Epidermal melanocyte (primary cell): ENCODE data around the gene ZNF74.
"Not testable (repeated sequence)": the region's sequence is repeated elsewhere in the genome, so short reads cannot be mapped to it uniquely, and the experiment has no call there.

Experiments used
- DNase-seq: peaks from one replicate; pipeline ENCODE4 v3.0.0; 2011; ENCODE audit warnings: low spot score; ENCODE audit not compliant: insufficient read length

The ZNF74 gene

DNA sequence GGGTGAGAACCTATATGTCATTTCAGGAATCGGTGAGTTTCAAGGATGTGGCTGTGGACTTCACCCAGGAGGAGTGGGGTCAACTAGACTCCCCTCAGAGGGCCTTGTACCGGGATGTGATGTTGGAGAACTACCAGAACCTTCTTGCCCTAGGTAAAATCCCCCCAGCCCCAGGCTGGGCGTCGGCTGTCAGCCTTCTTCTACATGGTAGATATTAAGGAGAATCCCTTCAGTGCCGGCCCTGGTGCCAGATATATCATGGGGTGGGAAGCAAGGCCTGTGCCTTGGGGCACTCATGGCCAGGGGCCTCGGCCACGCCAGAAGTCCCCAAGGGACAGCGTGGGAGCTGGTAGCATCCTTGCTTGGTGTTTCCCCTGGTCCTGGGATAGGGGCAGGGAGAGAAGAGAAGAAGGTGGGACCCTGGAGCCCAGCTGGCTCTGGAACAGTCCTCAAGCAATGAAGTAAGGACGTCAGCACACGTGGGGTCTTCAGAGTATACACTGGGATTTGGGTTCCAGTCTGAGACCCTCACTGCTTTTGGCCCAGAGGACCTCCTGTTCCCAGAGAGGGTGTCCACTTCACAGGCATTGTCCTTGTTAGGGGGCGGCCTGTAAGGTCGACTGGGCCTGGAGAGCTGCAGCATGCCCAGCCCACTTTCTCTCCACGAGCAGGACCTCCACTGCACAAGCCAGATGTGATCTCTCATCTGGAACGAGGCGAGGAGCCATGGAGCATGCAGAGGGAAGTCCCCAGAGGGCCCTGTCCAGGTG, 6.8 kb downstream of the ZNF74 start:
- DNase-seq, result no peak

DNA sequence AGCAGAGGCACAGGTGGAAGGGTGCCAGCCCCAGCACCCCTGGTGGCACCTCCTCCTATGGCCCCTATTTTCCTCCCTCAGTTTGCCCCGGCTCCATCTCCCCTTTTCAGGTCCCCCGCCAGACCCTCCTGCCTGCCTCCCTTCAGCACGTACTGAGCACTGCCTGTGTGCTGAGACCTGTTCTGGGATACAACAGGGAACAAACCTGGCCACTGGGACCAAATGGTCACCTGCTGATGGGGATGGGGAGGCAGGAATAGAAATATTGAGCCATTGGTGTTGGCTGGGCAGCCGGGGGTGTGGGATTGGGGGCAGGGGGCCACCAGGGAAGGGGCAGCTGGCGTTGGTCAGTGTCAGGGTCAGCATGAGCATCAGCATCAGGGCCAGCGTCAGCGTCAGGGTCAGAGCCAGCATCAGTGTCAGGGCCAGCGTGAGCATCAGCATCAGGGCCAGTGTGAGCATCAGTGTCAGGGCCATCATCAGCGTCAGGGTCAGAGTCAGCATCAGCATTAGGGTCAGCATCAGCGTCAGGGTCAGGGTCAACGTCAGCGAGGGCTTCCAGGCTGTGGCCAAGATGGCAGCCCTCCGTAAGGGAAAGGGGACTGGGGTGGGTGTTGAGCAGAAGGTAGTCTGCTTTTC, 7.5 kb downstream of the ZNF74 start:
- no peak for DNase-seq

DNA sequence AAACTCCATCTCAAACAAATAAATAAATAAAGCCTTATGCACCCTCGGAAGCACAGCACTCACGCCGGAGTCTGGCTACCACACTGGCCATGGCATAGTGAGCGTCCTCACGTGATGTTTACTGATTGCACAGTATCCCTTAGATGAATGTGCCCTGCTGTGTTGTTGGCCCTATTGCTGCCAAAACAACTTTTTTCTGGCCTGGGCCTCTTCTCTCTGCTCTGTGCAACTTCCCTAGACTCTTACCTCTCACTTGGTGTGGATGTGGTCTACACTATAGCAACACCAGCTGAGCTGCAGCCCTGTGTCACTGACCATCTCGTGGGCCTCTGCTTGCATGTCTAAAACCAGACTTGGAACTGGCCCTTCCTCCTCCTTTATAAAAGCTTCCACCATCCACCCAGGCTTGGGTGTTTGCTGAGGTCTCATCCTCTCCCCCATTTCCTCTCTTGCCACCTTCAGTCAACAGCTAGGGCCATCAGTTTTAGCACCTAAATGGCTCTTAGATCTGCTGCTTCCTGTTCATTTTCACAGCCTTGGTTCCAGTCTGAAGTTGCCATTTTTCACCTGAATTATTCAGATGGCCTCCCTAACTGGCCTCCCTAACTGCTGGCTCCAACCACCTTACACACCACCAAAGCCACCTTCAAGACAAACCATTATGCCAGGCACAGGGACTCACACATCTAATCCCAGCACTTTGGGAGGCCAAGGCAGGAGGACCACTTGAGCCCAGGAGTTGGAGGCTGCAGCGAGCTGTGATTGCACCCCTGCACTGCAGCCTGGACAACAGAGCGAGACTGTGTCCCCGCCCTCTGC, 9.2 kb downstream of the ZNF74 start:
- no peak for DNase-seq

DNA sequence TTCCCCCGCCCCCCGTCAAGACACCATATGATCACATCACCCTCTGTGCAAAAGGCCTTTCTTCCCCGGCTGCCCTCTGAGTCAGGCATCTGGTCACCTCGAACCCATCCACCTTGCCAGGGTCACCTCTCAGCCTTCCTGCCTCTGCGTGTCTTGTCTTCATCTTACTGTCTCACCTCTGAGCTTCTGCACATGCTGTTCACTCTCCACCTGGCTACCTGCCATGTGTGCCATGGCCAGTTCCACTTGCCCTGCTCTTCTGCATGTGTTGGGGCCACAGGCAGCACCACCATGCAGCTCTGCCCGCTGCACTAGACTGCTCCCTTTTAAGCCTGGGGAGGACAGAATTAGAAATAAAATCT, 9.8 kb downstream of the ZNF74 start:
- DNase-seq, result no peak

DNA sequence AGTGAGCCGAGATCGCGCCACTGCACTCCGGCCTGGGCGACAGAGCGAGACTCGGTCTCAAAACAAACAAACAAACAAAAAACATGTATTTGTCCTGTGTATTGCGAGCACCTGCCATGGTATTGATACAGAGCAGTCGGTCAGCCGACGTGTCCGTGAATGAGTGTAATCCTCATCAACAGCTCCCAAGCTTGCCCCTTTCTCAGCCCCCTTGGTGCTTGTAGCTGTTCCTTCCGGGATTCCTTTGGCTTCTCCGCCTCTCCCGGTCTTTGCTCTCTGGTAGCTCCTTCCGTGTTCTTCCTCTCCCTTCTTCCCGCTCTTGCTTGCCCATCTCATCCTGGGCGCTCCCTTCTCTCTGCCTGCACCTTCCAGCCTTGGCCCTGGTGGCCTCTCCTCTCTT, 10.9 kb downstream of the ZNF74 start:
- no peak for DNase-seq

DNA sequence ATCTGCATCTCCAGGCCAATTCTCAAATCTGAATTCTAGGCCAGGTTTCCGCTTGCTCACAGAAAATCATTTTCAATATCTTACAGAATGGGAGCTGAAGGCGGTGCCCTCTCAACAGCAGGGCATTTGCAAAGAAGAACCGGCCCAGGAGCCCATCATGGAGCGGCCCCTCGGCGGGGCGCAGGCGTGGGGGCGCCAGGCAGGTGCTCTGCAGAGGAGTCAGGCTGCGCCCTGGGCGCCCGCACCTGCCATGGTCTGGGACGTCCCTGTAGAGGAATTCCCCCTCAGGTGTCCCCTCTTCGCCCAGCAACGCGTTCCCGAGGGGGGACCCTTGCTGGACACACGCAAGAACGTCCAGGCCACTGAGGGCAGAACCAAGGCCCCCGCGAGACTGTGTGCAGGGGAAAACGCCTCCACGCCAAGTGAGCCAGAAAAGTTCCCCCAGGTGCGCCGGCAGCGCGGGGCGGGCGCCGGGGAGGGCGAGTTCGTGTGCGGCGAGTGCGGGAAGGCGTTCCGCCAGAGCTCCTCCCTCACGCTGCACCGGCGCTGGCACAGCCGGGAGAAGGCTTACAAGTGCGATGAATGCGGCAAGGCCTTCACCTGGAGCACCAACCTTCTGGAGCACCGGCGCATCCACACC, 11.5 kb downstream of the ZNF74 start:
- DNase-seq, result no peak

DNA sequence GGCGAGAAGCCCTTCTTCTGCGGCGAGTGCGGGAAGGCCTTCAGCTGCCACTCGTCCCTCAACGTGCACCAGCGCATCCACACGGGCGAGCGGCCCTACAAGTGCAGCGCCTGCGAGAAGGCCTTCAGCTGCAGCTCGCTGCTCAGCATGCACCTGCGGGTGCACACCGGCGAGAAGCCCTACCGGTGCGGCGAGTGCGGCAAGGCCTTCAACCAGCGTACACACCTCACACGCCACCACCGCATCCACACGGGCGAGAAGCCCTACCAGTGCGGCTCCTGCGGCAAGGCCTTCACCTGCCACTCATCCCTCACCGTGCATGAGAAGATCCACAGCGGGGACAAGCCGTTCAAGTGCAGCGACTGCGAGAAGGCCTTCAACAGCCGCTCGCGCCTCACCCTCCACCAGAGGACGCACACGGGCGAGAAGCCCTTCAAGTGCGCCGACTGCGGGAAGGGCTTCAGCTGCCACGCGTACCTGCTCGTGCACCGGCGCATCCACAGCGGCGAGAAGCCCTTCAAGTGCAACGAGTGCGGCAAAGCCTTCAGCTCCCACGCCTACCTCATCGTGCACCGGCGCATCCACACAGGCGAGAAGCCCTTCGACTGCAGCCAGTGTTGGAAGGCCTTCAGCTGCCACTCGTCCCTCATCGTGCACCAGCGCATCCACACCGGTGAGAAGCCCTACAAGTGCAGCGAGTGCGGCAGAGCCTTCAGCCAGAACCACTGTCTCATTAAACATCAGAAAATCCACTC, 12.2 kb downstream of the ZNF74 start:
- no peak for DNase-seq

DNA sequence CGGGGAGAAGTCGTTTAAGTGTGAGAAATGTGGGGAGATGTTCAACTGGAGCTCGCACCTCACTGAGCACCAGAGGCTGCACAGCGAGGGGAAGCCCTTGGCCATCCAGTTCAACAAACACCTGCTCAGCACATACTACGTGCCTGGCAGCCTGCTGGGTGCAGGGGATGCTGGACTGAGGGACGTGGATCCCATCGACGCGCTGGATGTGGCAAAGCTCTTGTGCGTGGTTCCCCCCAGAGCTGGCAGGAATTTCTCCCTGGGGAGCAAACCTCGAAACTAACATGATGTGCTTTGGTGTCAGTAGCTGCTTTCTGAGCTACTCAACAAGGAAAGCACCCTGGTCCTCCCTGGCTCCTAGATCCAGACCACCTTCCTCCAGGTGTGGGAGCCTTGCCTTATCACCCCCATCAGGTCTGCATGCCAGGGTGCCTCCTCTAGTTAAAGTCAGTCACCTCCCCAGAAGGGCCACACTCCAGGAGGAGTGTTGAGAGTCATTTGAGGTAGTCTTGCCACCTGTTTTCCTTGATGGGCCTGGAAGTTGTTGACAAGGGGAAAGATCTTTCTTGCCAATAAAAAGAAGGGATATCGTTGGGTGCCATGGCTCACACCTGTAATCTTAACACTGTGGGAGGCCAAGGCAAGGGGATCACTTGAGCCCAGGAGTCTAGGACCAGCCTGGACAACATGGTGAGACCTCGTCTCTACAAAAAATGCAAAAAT, 12.9 kb downstream of the ZNF74 start:
- DNase-seq, result no peak

DNA sequence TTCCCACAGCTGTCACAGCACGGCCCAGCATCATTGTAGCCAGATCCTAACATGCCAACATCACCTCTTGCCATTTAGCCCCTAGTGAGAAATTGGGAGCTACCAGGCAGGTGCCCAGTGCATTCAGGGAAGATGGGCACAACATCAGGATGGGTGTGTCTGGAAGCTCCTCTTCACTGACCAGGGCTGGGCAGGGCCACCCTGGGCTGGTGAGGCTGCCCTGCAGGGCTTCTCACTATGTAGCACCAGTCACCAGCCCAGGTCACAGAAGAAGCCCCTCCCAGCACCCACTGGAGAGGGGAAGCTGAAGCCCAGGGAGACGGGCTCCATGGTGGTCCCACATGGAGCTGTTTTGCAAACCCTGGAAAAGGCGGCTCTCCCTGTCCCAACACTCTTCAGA, 13.9 kb downstream of the ZNF74 start:
- DNase-seq, result no peak

DNA sequence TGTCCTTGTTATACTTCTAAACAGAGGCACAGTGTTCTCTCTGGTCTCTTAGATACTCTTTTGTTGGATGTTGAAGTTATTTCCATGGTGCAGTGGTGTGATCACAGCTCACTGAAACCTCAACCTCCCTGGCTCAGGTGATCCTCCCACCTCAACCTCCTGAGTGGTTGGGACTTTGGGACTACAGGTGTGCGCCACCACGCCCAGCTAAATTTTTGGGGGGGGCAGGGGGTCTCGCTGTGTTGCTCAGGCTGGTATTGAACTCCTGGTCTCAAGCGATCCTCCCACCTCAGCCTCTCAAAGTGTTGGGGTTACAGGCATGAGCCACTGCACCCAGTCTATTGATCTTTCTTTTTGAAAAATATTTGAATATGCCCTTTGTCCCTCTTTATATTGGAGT, 14.9 kb downstream of the ZNF74 start:
- DNase-seq, result no peak

DNA sequence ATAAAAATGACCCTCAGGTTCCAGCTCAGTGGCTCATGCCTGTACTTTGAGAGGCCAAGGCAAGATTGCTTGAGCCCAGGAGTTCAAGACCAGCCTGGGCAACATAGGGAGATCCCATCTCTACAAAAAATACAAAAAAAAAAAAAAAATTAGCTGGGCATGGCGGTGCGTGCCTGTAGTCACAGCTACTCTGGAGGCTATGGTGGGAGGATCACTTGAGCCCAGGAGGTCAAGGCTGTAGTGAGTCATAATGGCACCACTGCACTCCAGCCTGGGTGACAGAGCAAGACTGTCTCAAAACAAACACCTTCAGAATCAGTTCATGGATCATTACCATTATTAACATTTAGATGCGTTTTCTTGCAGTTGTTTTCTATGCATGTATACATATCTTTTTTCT, 15.4 kb downstream of the ZNF74 start:
- DNase-seq, result not testable (repeated sequence)

DNA sequence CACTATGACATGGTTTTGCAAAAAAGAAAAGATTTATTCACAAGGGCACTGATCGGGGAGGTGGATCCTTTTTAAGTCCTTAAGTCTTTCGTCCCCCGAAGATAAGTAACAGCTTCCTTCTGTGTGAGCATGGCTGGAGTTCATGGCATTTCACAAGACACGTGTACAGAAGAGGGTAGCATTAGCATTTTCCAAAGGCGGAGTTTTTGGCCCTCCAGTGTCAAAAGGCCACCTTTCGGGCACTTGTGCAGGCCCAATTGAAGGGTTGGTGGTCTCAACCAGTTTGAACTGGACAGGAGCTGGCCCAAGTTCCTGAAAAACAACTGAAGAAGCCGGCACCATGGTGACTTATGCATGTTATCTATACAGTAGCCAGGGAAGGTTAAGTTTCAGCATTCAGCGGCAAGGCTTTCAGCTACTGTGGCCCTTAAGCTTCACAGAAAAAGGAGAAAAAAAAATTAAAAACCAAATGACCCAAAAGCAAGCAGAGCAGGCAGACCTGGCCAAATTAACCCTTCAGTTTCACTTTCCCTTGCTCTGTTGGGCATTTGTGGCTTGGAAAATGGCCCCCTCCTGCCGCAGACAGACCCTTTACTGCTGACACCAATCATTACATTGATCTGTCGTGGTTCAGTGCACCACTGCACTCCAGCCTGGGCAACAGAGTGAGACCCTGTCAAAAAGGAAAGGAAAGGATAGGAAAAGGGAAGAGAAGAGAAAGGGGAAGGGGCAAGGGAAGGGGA, 18.7 kb downstream of the ZNF74 start:
- DNase-seq, result peak; percentile 6

DNA sequence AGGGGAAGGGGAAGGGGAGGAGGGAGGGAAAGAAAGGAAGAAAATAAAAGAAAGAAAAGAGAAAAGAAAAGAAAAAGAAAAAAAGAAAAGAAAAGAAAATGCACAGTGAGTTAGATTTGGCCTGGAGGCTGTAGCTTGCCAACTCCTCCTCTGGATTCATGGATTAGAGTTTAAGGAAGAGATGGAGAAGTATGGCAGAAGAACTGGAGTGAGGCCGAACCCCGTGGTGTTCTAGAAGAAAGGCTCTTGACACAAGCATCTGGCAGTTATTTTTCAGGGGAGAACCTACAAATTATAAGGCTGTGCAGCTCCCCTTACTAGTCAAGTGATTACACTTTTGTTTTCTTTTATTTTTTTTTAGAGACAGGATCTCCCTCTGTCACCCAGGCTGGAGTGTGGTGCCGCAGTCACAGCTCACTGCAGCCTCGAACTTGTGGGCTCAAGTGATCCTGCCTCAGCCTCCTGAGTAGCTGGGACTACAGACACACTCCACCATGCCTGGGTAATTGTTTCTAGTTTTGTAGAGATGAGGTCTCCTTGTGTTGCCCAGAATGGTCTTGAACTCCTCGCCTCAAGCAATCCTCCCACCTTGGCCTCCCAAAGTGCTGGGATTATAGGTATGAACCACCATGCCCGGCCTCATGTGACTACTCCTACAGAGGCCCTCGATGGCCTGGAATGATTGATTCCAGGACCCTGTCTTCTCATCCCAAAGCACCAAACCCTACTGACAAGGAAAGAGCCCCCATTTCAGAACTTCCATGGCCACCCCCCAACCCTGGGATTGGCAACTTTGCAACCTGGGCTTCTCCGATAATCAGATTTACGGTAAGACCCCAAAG, 19.5 kb downstream of the ZNF74 start:
- DNase-seq, result peak; percentile 4

DNA sequence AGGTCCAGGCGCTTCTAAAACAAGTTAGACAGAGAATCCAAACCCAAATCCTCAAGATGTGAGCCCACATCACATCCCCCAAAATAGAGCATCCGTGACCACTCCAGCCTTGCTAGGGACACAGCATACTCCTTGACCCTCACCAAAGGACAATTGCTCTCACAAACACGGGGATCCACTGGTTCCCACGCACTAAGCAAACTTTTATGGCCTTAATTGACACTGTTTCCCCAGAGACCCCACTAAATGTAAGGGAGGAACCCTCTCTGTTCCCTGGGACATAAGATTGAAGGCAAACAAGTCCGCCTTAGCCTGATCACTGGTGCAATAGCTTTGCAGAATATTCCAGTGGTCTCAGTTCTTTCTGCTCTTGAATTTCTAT, 20.1 kb downstream of the ZNF74 start:
- no peak for DNase-seq

DNA sequence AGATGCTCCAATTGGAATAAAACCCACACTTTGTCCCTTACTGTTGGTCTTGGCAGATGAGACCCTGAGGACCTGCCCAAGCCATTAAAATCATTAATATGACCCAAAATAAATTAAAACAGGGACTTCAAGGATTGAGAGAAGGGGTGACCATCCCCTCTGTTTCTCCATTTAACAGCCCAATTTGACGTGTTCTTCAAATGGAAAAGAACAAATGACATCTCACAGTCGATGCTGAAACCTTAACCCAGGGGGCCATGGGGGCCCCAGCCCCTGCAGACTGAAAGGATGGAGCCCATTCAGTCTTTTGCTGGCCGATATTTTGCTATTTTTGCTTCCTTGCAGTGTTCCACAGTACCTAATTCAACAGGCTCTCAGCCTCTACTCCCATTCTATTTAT, 20.5 kb downstream of the ZNF74 start:
- DNase-seq, result no peak

DNA sequence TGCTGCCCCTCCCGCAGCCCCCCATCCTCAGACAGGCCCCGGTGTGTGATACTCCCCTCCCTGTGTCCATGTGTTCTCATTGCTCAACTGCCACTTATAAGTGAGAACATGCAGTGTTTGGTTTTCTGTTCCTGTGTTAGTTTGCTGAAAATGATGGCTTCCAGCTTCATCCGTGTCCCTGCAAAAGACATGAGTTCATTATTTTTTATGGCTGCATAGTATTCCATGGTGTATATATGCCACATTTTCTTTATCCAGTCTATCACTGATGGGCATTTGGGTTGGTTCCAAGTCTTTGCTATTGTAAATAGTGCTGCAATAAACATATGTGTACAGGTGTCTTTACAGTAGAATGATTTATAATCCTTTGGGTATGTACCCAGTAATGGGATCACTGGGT, 21.3 kb downstream of the ZNF74 start:
- DNase-seq, result not testable (repeated sequence)

DNA sequence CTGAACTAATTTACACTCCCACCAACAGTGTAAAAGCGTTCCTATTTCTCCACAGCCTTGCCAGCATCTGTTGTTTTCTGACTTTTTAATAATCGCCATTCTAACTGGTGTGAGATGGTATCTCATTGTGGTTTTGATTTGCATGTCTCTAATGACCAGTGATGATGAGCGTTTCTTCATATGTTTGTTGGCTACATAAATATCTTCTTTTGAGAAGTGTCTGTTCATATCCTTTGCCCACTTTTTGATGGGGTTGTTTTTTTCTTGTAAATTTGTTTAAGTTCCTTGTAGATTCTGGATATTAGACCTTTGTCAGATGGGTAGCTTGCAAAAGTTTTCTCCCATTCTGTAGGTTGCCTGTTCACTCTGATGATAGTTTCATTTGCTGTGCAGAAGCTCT, 21.7 kb downstream of the ZNF74 start:
- DNase-seq, result not testable (repeated sequence)

DNA sequence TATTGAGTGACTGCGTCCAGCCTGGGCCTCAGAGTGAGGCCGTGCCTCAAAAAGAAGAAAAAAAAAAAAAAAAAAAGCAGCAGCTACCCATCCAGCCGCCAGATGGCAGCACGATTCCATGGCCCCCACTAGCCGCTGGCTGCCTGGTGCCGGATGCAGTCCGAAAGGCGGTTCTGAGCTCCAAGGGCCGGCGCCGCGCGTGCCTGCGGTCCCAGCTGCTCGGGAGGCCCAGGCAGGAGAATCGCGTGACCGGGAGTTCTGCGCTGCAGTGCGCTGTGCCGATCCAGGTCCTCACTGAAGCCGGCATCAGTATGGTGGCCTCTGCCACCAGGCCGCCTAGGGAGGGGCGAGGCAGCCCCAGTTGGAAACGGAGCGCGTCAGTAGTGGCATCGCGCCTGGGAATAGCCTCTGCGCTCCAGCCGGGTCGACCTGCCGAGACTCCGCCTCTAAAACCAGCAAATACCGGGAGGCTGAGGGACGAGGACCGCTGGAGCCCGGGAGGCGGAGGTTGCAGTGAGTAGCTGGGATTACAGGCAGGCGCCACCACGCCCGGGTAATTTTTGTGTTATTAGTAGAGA, 24.3 kb downstream of the ZNF74 start:
- DNase-seq, result peak; percentile 78

DNA sequence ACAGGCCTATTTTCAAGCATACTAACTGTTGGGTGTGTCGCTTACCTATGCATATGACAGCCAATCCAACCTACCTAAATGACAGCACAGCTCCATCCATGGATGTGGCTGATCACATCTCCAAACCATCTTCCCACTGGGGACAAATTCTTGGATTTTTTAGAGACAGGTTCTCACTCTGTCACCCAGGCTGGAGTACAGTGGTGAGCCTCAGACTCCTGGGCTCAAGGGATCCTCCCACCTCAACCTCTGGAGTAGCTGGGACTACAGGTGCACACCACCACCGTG, 25.7 kb downstream of the ZNF74 start:
- DNase-seq, result no peak
